GM12864 (cell line): ENCODE measurements around the gene EXOC3L1.
A peak's percentile ranks its signal among the peaks of the same experiment; 100 is the strongest.

ENCODE experiments used
- DNase-seq: peaks from one replicate; pipeline ENCODE4 v3.0.0-alpha.2; 2011; ENCODE audit warnings: low read depth
- H3K4me3 ChIP-seq: 2 replicates; pipeline ENCODE4 v1.5.1; 2011; ENCODE audit warnings: mild to moderate bottlenecking, low read depth, low read length, control low read depth
- CTCF ChIP-seq: IDR thresholded peaks from 2 replicates; pipeline ENCODE4 v1.5.1; 2011; ENCODE audit warnings: low read depth, mild to moderate bottlenecking, moderate library complexity, low read length, control low read depth, inconsistent platforms; ENCODE audit errors: missing control alignments

EXOC3L1 gene

GRCh38 chr16:67202426-67202825 is 12.5 kb upstream of the EXOC3L1 start:
- no peak for DNase-seq
- no peak overlapping the region for H3K4me3 ChIP-seq
- TF ChIP-seq CTCF: no peak

- TF ChIP-seq CTCF: no peak
- H3K4me3 ChIP-seq: no peak overlapping the region
- DNase-seq: no peak
Measured at GRCh38 chr16:67201411-67202345, 11.7 kb upstream of the EXOC3L1 start.

- no peak for TF ChIP-seq CTCF
- no peak for DNase-seq
- H3K4me3 ChIP-seq: no peak overlapping the region
Measured at GRCh38 chr16:67200491-67200890, 10.6 kb upstream of the EXOC3L1 start.

DNA sequence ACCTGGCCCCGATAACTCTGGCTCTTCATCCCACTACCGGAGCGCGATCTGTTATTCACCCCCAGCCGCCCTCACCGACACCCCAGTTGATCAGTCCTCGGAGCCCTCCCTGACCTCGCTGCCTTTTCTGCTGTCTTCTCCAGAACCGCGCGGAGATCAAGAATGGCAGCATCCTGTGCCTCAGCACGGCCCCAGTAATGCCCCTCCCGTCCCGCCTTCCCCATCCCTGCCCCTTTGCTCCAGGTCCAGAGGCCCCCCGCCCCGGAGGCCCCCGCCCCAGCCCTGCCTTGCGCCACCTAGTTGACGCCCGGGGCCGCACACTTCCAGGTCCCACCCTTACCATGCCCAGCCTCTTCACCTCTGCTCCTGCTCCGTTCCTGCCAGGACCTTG is 9.9 kb upstream of the EXOC3L1 start:
- no peak for DNase-seq
- H3K4me3 ChIP-seq: no peak overlapping the region

GRCh38 chr16:67199011-67199807 is 9.3 kb upstream of the EXOC3L1 start, which contains the start of gene ELMO3:
TSS of gene ELMO3 (plus strand) at chr16:67199131. CDS start at chr16:67199327, 196 bp downstream.
- no peak within 1 kb of the TSS for H3K4me3 ChIP-seq
- DNase-seq: no peak
- no peak for TF ChIP-seq CTCF

More for the DNA sequence above, 9.9 kb upstream of the EXOC3L1 start:
- no peak for TF ChIP-seq CTCF

DNA sequence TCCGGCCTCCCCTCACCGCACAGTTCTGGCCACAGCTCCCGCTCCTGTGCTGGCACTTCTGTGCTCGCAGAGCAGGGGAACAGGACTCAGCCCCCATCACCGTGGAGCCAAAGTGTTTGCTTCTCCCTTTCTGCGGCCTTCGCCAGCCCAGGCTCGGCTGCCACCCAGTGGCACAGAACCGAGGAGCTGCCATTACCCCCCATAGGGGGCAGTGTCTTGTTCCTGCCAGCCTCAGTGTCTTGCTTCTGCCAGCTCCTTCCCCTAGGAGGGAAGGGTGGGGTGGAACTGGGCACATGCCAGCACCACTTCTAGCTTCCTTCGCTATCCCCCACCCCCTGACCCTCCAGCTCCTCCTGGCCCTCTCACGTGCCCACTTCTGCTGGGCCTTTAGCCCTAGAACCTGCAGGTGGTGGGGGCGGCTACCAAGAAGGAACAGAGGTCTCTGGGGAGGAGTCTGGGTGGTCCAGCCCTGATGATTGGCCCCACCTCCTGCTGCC is 8.3 kb upstream of the EXOC3L1 start:
- DNase-seq: no peak
- TF ChIP-seq CTCF: peak; percentile 77
- H3K4me3 ChIP-seq: no peak overlapping the region
